ENCODE data around the gene DAG1.

Gene DAG1

GRCh38 chr3:49518016-49518415, 47.9 kb downstream of the DAG1 start:
- no peak for DNase-seq (ENCODE audit: low read depth in 3 of 3)

GRCh38 chr3:49518441-49518840, 48.4 kb downstream of the DAG1 start:
- DNase-seq (ENCODE audit: low read depth in 3 of 3) = no peak

GRCh38 chr3:49519296-49519695, 49.2 kb downstream of the DAG1 start:
- no peak for DNase-seq (ENCODE audit: low read depth in 3 of 3)

GRCh38 chr3:49519916-49520385, 49.9 kb downstream of the DAG1 start:
- no peak for DNase-seq (ENCODE audit: low read depth in 3 of 3)

GRCh38 chr3:49523756-49524747, 54.0 kb downstream of the DAG1 start:
- no peak for DNase-seq (ENCODE audit: low read depth in 3 of 3)

- no peak for DNase-seq (ENCODE audit: low read depth in 3 of 3)
Measured at GRCh38 chr3:49529567-49529966, 59.5 kb downstream of the DAG1 start.

- no peak for DNase-seq (ENCODE audit: low read depth in 3 of 3)
Measured at GRCh38 chr3:49530231-49530630, 60.2 kb downstream of the DAG1 start.

GRCh38 chr3:49530701-49531100, 60.6 kb downstream of the DAG1 start:
- no peak for DNase-seq (ENCODE audit: low read depth in 3 of 3)

GRCh38 chr3:49531218-49531617, 61.2 kb downstream of the DAG1 start:
- DNase-seq (ENCODE audit: low read depth in 3 of 3) = no peak

- no peak for DNase-seq (ENCODE audit: low read depth in 3 of 3)
Measured at GRCh38 chr3:49531715-49532114, 61.6 kb downstream of the DAG1 start.

GRCh38 chr3:49533031-49533430, 63.0 kb downstream of the DAG1 start:
- no peak for DNase-seq (ENCODE audit: low read depth in 3 of 3)

GRCh38 chr3:49533786-49534519, 63.9 kb downstream of the DAG1 start:
- no peak for DNase-seq (ENCODE audit: low read depth in 3 of 3)

GRCh38 chr3:49534581-49535441, 64.7 kb downstream of the DAG1 start:
- no peak for DNase-seq (ENCODE audit: low read depth in 3 of 3)

- no peak for DNase-seq (ENCODE audit: low read depth in 3 of 3)
Measured at GRCh38 chr3:49535971-49536874, 66.2 kb downstream of the DAG1 start.

- DNase-seq (ENCODE audit: low read depth in 3 of 3) = no peak
Measured at GRCh38 chr3:49536875-49537533, 66.9 kb downstream of the DAG1 start.

- peak; percentile 83 to 97 (median 86) for DNase-seq (ENCODE audit: low read depth in 3 of 3)
Measured at GRCh38 chr3:49539659-49540560, 69.8 kb downstream of the DAG1 start.

GRCh38 chr3:49552087-49552486, 82.0 kb downstream of the DAG1 start:
- no peak for DNase-seq (ENCODE audit: low read depth in 3 of 3)

- DNase-seq (ENCODE audit: low read depth in 3 of 3) = no peak
Measured at GRCh38 chr3:49553324-49553691, 83.2 kb downstream of the DAG1 start.

Measured in stimulated activated CD4-positive, alpha-beta T cell treated with anti-CD3 and anti-CD28 coated beads, TNF-alpha, amount 100 ng/mL, for 4 hours (primary cell).